Measurements from ENCODE around the gene ARHGAP31. TPM values are rescaled to one million over a fixed set of nuclear protein-coding genes. Genes with fewer than 3 reads are reported as not detected.
A peak's percentile ranks its signal among the peaks of the same experiment; 100 is the strongest.

ARHGAP31 gene
- total and polyA plus RNA-seq, 2 donors from 2014 or later, result 3.2 to 28.7 TPM

DNA sequence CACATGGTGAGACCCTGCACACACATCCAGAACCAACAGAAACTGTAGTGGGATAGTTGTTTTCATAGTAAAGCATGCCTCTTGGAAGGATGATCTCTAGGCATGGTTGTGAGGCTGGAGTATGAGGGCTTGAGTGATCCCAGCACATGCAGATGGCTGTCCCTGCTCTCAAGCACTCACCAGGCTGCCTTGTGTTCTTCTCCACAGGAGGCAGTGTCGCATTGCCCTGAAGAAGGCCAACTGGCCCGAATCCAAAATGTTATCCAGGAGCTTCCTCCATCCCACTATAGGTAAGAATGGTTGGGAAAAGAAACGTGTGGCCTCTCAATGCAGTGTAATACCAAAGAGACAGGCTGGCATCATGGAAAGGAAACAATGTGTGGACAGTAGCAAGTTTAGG is 86.5 kb downstream of the ARHGAP31 start:
- TF ChIP-seq, protein P1, sequence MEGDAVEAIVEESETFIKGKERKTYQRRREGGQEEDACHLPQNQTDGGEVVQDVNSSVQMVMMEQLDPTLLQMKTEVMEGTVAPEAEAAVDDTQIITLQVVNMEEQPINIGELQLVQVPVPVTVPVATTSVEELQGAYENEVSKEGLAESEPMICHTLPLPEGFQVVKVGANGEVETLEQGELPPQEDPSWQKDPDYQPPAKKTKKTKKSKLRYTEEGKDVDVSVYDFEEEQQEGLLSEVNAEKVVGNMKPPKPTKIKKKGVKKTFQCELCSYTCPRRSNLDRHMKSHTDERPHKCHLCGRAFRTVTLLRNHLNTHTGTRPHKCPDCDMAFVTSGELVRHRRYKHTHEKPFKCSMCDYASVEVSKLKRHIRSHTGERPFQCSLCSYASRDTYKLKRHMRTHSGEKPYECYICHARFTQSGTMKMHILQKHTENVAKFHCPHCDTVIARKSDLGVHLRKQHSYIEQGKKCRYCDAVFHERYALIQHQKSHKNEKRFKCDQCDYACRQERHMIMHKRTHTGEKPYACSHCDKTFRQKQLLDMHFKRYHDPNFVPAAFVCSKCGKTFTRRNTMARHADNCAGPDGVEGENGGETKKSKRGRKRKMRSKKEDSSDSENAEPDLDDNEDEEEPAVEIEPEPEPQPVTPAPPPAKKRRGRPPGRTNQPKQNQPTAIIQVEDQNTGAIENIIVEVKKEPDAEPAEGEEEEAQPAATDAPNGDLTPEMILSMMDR (IDR thresholded peaks at IDR 0.05; ENCODE audit: borderline replicate concordance, extremely low read depth, insufficient read depth), result peak; percentile 7
- FAIRE-seq, result no peak
- Histone ChIP-seq H3K9ac (ENCODE audit: low read length in 3 of 3) (no peak overlapping the region), H3K27me3 (ENCODE audit: control insufficient read depth, insufficient read depth, low read length) (no peaks in the 10 kb centered on the region), H3K27ac (ENCODE audit: low read depth in 2 of 2, low read length in 2 of 2) (no peak overlapping the region), H3K9me3 (ENCODE audit: control insufficient read depth in 2 of 3, insufficient read depth in 1 of 3, low read length in 3 of 3) (no peaks in the 10 kb centered on the region), H3K4me3 (ENCODE audit: low read length in 3 of 3) (no peak overlapping the region), H3K36me3 (ENCODE audit: control insufficient read depth in 2 of 3, insufficient read depth in 3 of 3, low read length in 3 of 3) (peaks cover 0 to 17% (median 7%) of the 10 kb centered on the region in 3 donors), H3K4me1 (ENCODE audit: control insufficient read depth in 2 of 3, insufficient read depth in 2 of 3, low read depth in 1 of 3, low read length in 3 of 3) (no peaks in the 10 kb centered on the region)
- intact Hi-C loops (cut with DNase I), result no loop called here
- no peak for DNase-seq

GRCh38 chr3:119382134-119382533 is 88.0 kb downstream of the ARHGAP31 start:
- H3K9ac ChIP-seq (ENCODE audit: low read length in 3 of 3), result no peak overlapping the region
- FAIRE-seq, result no peak
- TF ChIP-seq, protein P1 (IDR thresholded peaks at IDR 0.05; ENCODE audit: borderline replicate concordance, extremely low read depth, insufficient read depth), result no peak
- no peak overlapping the region for H3K27ac ChIP-seq (ENCODE audit: low read depth in 2 of 2, low read length in 2 of 2)
- no peaks in the 10 kb centered on the region for H3K4me1 ChIP-seq (ENCODE audit: control insufficient read depth in 2 of 3, insufficient read depth in 2 of 3, low read depth in 1 of 3, low read length in 3 of 3)
- no peaks in the 10 kb centered on the region for H3K9me3 ChIP-seq (ENCODE audit: control insufficient read depth in 2 of 3, insufficient read depth in 1 of 3, low read length in 3 of 3)
- intact Hi-C loops (cut with DNase I), result no loop called here
- H3K27me3 ChIP-seq (ENCODE audit: control insufficient read depth, insufficient read depth, low read length), result no peaks in the 10 kb centered on the region
- no peak overlapping the region for H3K4me3 ChIP-seq (ENCODE audit: low read length in 3 of 3)
- H3K36me3 ChIP-seq (ENCODE audit: control insufficient read depth in 2 of 3, insufficient read depth in 3 of 3, low read length in 3 of 3), result peaks cover 0 to 12% (median 7%) of the 10 kb centered on the region in 3 donors
- DNase-seq, result no peak

- intact Hi-C loops (cut with DNase I), result no loop called here
- Histone ChIP-seq H3K4me3 (ENCODE audit: low read length in 3 of 3) (no peak overlapping the region), H3K36me3 (ENCODE audit: control insufficient read depth in 2 of 3, insufficient read depth in 3 of 3, low read length in 3 of 3) (peaks cover 0 to 9% (median 5%) of the 10 kb centered on the region in 3 donors), H3K9ac (ENCODE audit: low read length in 3 of 3) (no peak overlapping the region), H3K4me1 (ENCODE audit: control insufficient read depth in 2 of 3, insufficient read depth in 2 of 3, low read depth in 1 of 3, low read length in 3 of 3) (no peaks in the 10 kb centered on the region), H3K27ac (ENCODE audit: low read depth in 2 of 2, low read length in 2 of 2) (no peak overlapping the region), H3K9me3 (ENCODE audit: control insufficient read depth in 2 of 3, insufficient read depth in 1 of 3, low read length in 3 of 3) (no peaks in the 10 kb centered on the region), H3K27me3 (ENCODE audit: control insufficient read depth, insufficient read depth, low read length) (no peaks in the 10 kb centered on the region)
- TF ChIP-seq, protein P1 (IDR thresholded peaks at IDR 0.05; ENCODE audit: borderline replicate concordance, extremely low read depth, insufficient read depth), result no peak
- FAIRE-seq (no peak), DNase-seq (no peak)
These were observed 94.4 kb downstream of the ARHGAP31 start for GRCh38 chr3:119388577-119388976.

DNA sequence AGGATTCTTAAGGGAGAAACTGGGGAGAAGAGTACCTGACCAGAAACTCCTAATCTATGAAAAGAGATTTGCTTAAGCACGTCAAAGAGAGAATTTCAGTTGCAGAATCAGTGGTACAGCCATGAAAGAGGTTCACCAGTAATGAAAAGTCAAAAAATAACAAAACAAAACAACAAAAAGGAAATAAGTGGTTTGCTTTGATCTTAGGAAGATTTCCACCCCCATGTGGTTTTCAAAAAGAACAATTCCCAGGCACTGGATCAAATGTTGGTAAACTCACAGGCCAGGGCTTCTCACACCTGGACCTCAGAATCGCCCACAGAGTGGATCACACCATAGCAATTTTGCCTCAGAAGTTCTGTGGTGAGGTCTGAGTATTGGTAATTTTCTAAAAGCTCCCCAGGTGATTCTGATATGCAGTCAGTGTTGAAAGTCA is 101.8 kb downstream of the ARHGAP31 start:
- TF ChIP-seq, protein P1 (IDR thresholded peaks at IDR 0.05; ENCODE audit: borderline replicate concordance, extremely low read depth, insufficient read depth), result no peak
- FAIRE-seq, result no peak
- intact Hi-C loops (cut with DNase I), result no loop called here
- no peaks in the 10 kb centered on the region for H3K9me3 ChIP-seq (ENCODE audit: control insufficient read depth in 2 of 3, insufficient read depth in 1 of 3, low read length in 3 of 3)
- H3K36me3 ChIP-seq (ENCODE audit: control insufficient read depth in 2 of 3, insufficient read depth in 3 of 3, low read length in 3 of 3), result peaks cover 0 to 11% (median 10%) of the 10 kb centered on the region in 3 donors
- no peaks in the 10 kb centered on the region for H3K4me1 ChIP-seq (ENCODE audit: control insufficient read depth in 2 of 3, insufficient read depth in 2 of 3, low read depth in 1 of 3, low read length in 3 of 3)
- H3K4me3 ChIP-seq (ENCODE audit: low read length in 3 of 3), result no peak overlapping the region
- no peak for DNase-seq
- H3K9ac ChIP-seq (ENCODE audit: low read length in 3 of 3), result no peak overlapping the region
- no peak overlapping the region for H3K27ac ChIP-seq (ENCODE audit: low read depth in 2 of 2, low read length in 2 of 2)
- no peaks in the 10 kb centered on the region for H3K27me3 ChIP-seq (ENCODE audit: control insufficient read depth, insufficient read depth, low read length)

All from kidney (tissue), 14 donors.